Keratinocyte (primary cell): Measurements from ENCODE around the gene ROBO2. TPM values are rescaled to one million over a fixed set of nuclear protein-coding genes. Genes with fewer than 3 reads are reported as not detected.

Experiments
- DNase-seq: peaks from one replicate; pipeline ENCODE4 v3.0.0-alpha.2; 2011; ENCODE audit warnings: low read depth, missing footprints, low spot score
- FAIRE-seq: peaks from 2 replicates; lab custom pipeline; 2011; peaks lifted over from hg19 to GRCh38; lab: Jason Lieb, UNC
- H2AFZ ChIP-seq: 2 replicates; pipeline ENCODE4 v1.6.0; 2012; ENCODE audit warnings: low read length, control low read depth, inconsistent platforms; ENCODE audit not compliant: control insufficient read depth
- H3K27ac ChIP-seq: 2 replicates; pipeline ENCODE4 v1.5.1; 2011; ENCODE audit warnings: low read length; ENCODE audit not compliant: control insufficient read depth, insufficient read depth
- H3K27me3 ChIP-seq: 3 replicates; pipeline ENCODE4 v1.6.0; 2011; ENCODE audit warnings: low read length; ENCODE audit not compliant: control insufficient read depth, insufficient read depth; ENCODE audit errors: extremely low read depth
- H3K36me3 ChIP-seq, 2 experiments: 2 replicates in 1 of 2; 3 replicates in 1 of 2; pipeline ENCODE4 v1.5.1; 2011; ENCODE audit warnings: low read length in 2 of 2, mild to moderate bottlenecking in 1 of 2; ENCODE audit not compliant: control insufficient read depth in 2 of 2, insufficient read depth in 2 of 2; ENCODE audit errors: extremely low read depth in 1 of 2
- H3K4me1 ChIP-seq: 3 replicates; pipeline ENCODE4 v1.5.1; 2011; ENCODE audit warnings: low read length; ENCODE audit not compliant: control insufficient read depth, insufficient read depth; ENCODE audit errors: extremely low read depth
- H3K4me2 ChIP-seq: 3 replicates; pipeline ENCODE4 v1.6.0; 2011; ENCODE audit warnings: low read depth, low read length; ENCODE audit not compliant: control insufficient read depth, insufficient read depth; ENCODE audit errors: extremely low read depth
- H3K4me3 ChIP-seq, 3 experiments: fragments of 200-600 bp in 1 of 3; sonication (generic) in 1 of 3; 2 replicates in 2 of 3; 3 replicates in 1 of 3; pipeline ENCODE4 v1.5.1; 2011 to 2016; ENCODE audit warnings: low read length in 3 of 3, mild to moderate bottlenecking in 3 of 3, control low read depth in 2 of 3, inconsistent platforms in 1 of 3, low read depth in 1 of 3, mixed read lengths in 1 of 3, mixed run types in 1 of 3, moderate library complexity in 1 of 3; ENCODE audit not compliant: control insufficient read depth in 2 of 3, insufficient read depth in 2 of 3; ENCODE audit errors: extremely low read depth in 1 of 3
- H3K79me2 ChIP-seq: 2 replicates; pipeline ENCODE4 v1.6.0; 2012; ENCODE audit warnings: low read length; ENCODE audit not compliant: control insufficient read depth, insufficient read depth
- H3K9ac ChIP-seq: 3 replicates; pipeline ENCODE4 v1.6.0; 2011; ENCODE audit warnings: low read length; ENCODE audit not compliant: control insufficient read depth, insufficient read depth; ENCODE audit errors: extremely low read depth
- H3K9me1 ChIP-seq: 3 replicates; pipeline ENCODE4 v1.6.0; 2011; ENCODE audit warnings: low read length; ENCODE audit not compliant: control insufficient read depth, insufficient read depth; ENCODE audit errors: extremely low read depth
- H3K9me3 ChIP-seq: 2 replicates; pipeline ENCODE4 v1.5.1; 2012; ENCODE audit warnings: low read depth, low read length; ENCODE audit not compliant: control insufficient read depth
- H4K20me1 ChIP-seq: 3 replicates; pipeline ENCODE4 v1.6.0; 2011; ENCODE audit warnings: low read length; ENCODE audit not compliant: control insufficient read depth, insufficient read depth; ENCODE audit errors: extremely low read depth
- CTCF ChIP-seq, 3 experiments: IDR thresholded peaks in 1 of 3; conservative IDR thresholded peaks in 1 of 3; optimal IDR thresholded peaks in 1 of 3; 2 replicates in 2 of 3; 3 replicates in 1 of 3; pipeline versions ENCODE3 to v1.5.1; 2011; ENCODE audit warnings: low read length in 3 of 3, mild to moderate bottlenecking in 3 of 3, moderate library complexity in 2 of 3, control low read depth in 1 of 3, inconsistent platforms in 1 of 3; ENCODE audit not compliant: insufficient read depth in 2 of 3; ENCODE audit errors: extremely low read depth in 1 of 3
- EZH2 ChIP-seq: IDR thresholded peaks from one replicate; pipeline ENCODE4 v1.6.1; 2012; ENCODE audit warnings: inconsistent platforms, mild to moderate bottlenecking, low read length, moderate library complexity
- dilution Hi-C: fragments of 300-500 bp; cut with MboI; formaldehyde crosslinking; loops from one replicate; pipeline ENCODE4 v1.7.0; 2020; ENCODE audit warnings: low sequenced_read_pairs; ENCODE audit not compliant: extremely low pct_ligation_motif_present
- polyA plus RNA-seq, 5 experiments: library from polyadenylated mRNA; depleted of rRNA in 3 of 5; stranded (reverse) in 3 of 5; stranded (forward) in 1 of 5; unstranded in 1 of 5; fragments of >200 nt; gene quantifications; 1 replicate in 1 of 5; 2 replicates in 3 of 5; 3 replicates in 1 of 5; pipeline versions ENCODE4 v1.2.1 to v1.2.3, GENCODE V29; 2011 to 2012; ENCODE audit warnings: missing spikeins in 2 of 5, low read depth in 1 of 5, low replicate concordance in 1 of 5

ROBO2 gene
- polyA plus RNA-seq, 1 donor (not counting 4 experiments of a cell fraction or from before 2014, with no cell fraction given), result 0.30 TPM

- dilution Hi-C loops, result no loop called here
- Histone ChIP-seq H3K27me3 (no peaks in the 10 kb centered on the region), H3K27ac (no peak overlapping the region), H3K9ac (no peak overlapping the region), H2AFZ (no peak overlapping the region), H3K4me2 (no peak overlapping the region), H4K20me1 (no peaks in the 10 kb centered on the region), H3K36me3 (no peaks in the 10 kb centered on the region), H3K9me1 (no peaks in the 10 kb centered on the region), H3K79me2 (no peaks in the 10 kb centered on the region), H3K4me3 (no peak overlapping the region), H3K4me1 (no peaks in the 10 kb centered on the region), H3K9me3 (no peaks in the 10 kb centered on the region)
- DNase-seq (no peak), FAIRE-seq (no peak)
- TF ChIP-seq EZH2 (no peak), CTCF (optimal IDR thresholded peaks at IDR 0.05 in 1 of 3, IDR thresholded peaks at IDR 0.05 in 1 of 3, conservative IDR thresholded peaks at IDR 0.05 in 1 of 3; ENCODE audit: extremely low read depth in 1 of 3, insufficient read depth in 2 of 3, low read length in 3 of 3) (no peak)
Observed at GRCh38 chr3:77288348-77288747, 248.4 kb downstream of the ROBO2 start.

- FAIRE-seq, result no peak
- TF ChIP-seq CTCF (optimal IDR thresholded peaks at IDR 0.05 in 1 of 3, IDR thresholded peaks at IDR 0.05 in 1 of 3, conservative IDR thresholded peaks at IDR 0.05 in 1 of 3; ENCODE audit: extremely low read depth in 1 of 3, insufficient read depth in 2 of 3, low read length in 3 of 3), result no peak
- no peak for TF ChIP-seq EZH2
Observed at GRCh38 chr3:77296527-77296926, 256.6 kb downstream of the ROBO2 start.

More at GRCh38 chr3:77296527-77296926, 256.6 kb downstream of the ROBO2 start:
- Histone ChIP-seq H4K20me1 (no peaks in the 10 kb centered on the region), H3K4me3 (no peak overlapping the region), H3K27me3 (no peaks in the 10 kb centered on the region), H2AFZ (no peak overlapping the region), H3K36me3 (no peaks in the 10 kb centered on the region), H3K9me1 (no peaks in the 10 kb centered on the region), H3K79me2 (no peaks in the 10 kb centered on the region), H3K27ac (no peak overlapping the region), H3K4me2 (no peak overlapping the region), H3K9ac (no peak overlapping the region), H3K4me1 (no peaks in the 10 kb centered on the region), H3K9me3 (no peaks in the 10 kb centered on the region)
- no peak for DNase-seq
- dilution Hi-C loops, result no loop called here
